Measurements from ENCODE around the gene PEX7. TPM values are rescaled to one million over a fixed set of nuclear protein-coding genes. Genes with fewer than 3 reads are reported as not detected.
A peak's percentile ranks its signal among the peaks of the same experiment; 100 is the strongest.
"Not testable (repeated sequence)": the region's sequence is repeated elsewhere in the genome, so short reads cannot be mapped to it uniquely, and the experiment has no call there.

PEX7 gene
- total RNA-seq, 1 donor from 2014 or later = 10.4 TPM

DNA sequence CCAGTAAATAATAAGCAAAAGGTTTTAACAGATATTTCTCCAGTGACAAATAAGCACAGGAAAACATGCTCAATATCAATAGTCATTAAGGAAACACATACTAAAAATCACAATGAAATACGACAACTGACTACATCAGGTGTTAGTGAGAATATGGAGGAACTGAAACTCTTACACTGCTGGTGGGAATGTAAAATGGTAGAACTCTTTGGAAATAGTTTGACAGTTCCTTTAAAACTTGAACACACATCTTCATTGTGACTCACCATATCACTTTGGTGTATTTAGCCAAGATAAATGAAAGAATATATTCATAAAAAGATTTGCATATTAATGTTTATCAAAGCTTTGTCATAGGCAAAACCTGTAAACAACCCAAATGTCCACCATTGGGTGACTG, 18.8 kb upstream of the PEX7 start:
- Histone ChIP-seq H3K4me3 (ENCODE audit: low read length in 3 of 3) (no peak overlapping the region), H3K27me3 (ENCODE audit: control insufficient read depth in 3 of 3, insufficient read depth in 3 of 3, low read length in 3 of 3) (no peaks in the 10 kb centered on the region), H3K27ac (ENCODE audit: low read depth, low read length) (no peak overlapping the region), H3K9me3 (ENCODE audit: control insufficient read depth in 3 of 3, low read length in 3 of 3) (no peaks in the 10 kb centered on the region), H3K36me3 (ENCODE audit: control insufficient read depth in 3 of 3, insufficient read depth in 3 of 3, low read length in 3 of 3) (no peaks in the 10 kb centered on the region), H3K4me1 (ENCODE audit: control insufficient read depth in 3 of 3, insufficient read depth in 3 of 3, low read length in 3 of 3) (no peaks in the 10 kb centered on the region), H3K9ac (ENCODE audit: low read depth in 1 of 3, low read length in 3 of 3) (no peak overlapping the region)

DNA sequence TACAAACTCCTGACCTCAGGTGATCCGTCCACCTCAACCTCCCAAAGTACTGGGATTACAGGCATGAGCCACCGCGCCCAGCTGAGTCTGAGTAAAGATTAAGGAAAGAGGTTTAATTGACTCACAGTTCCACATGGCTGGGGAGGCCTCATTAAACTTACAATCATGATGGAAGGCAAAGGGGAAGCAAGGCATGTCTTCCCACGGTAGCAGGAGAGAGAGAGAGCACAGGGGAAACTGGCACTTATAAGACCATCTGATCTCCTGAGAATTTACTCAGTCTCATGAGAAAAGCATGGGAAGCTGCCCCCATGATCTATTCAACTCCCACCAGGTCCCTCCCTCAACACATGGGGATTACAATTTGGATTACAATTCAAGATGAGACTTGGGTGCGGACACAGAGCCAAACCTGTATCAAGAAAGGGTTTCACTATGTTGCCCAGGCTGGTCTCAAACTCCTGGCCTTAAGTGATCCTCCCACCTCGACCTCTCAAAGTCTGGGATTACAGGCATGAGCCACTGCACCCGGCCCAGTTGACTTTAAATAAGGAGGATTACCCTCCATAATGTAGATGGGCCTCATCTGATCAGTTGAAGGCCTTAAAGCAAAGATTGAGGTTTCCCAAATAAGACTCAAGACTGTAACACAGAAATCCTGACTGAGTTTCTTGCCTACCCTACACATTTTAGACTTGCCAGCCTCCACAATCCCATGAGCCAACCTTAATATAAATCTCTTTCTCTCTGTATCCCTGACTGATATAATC, 13.1 kb upstream of the PEX7 start:
- Histone ChIP-seq H3K36me3 (ENCODE audit: control insufficient read depth in 3 of 3, insufficient read depth in 3 of 3, low read length in 3 of 3) (no peaks in the 10 kb centered on the region), H3K27ac (ENCODE audit: low read depth, low read length) (no peak overlapping the region), H3K4me1 (ENCODE audit: control insufficient read depth in 3 of 3, insufficient read depth in 3 of 3, low read length in 3 of 3) (no peaks in the 10 kb centered on the region), H3K4me3 (ENCODE audit: low read length in 3 of 3) (no peak overlapping the region), H3K9me3 (ENCODE audit: control insufficient read depth in 3 of 3, low read length in 3 of 3) (no peaks in the 10 kb centered on the region), H3K27me3 (ENCODE audit: control insufficient read depth in 3 of 3, insufficient read depth in 3 of 3, low read length in 3 of 3) (no peaks in the 10 kb centered on the region), H3K9ac (ENCODE audit: low read depth in 1 of 3, low read length in 3 of 3) (no peak overlapping the region)

DNA sequence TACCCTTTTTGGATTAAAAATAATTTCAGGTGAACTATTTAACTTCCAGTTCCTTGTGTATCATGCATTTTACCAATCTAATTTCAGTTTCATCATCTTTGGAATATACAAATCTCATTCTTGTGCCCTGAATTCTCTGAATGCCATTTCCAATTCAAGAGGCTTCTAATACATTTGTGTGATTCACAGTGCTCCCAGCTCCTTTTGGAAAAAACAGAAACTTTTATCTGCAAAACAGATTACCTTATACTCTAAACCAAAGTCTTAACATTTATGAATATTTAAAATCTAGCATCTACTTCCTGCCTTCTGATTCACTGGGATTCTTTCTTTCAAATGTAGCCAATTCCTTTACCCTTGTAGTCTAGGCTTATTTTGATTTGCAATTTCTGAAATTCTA, 11.1 kb upstream of the PEX7 start:
- Histone ChIP-seq H3K9ac (ENCODE audit: low read depth in 1 of 3, low read length in 3 of 3) (no peak overlapping the region), H3K9me3 (ENCODE audit: control insufficient read depth in 3 of 3, low read length in 3 of 3) (no peaks in the 10 kb centered on the region), H3K27ac (ENCODE audit: low read depth, low read length) (no peak overlapping the region), H3K4me1 (ENCODE audit: control insufficient read depth in 3 of 3, insufficient read depth in 3 of 3, low read length in 3 of 3) (no peaks in the 10 kb centered on the region), H3K27me3 (ENCODE audit: control insufficient read depth in 3 of 3, insufficient read depth in 3 of 3, low read length in 3 of 3) (no peaks in the 10 kb centered on the region), H3K4me3 (ENCODE audit: low read length in 3 of 3) (no peak overlapping the region), H3K36me3 (ENCODE audit: control insufficient read depth in 3 of 3, insufficient read depth in 3 of 3, low read length in 3 of 3) (no peaks in the 10 kb centered on the region)

DNA sequence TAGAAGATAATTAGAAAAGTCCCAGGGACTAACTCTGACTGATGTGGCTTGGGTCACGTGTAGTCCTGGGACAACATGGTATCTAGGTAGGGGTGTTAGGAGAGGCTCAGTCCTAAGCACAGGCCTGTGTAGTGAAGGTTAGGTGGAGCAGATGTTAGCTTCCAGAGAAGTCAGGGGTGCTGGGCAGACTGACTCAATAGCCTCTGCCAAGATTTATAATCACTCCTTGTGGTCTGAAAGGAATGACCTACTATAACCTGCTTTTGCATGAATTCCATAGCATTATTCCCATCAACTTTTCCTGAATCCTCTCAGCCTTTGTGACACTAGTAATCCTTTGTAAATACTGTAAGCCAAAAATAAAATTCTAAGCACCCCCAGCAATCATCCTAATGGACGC, 10.2 kb upstream of the PEX7 start:
- no peak overlapping the region for H3K27ac ChIP-seq (ENCODE audit: low read depth, low read length)
- H3K4me1 ChIP-seq (ENCODE audit: control insufficient read depth in 3 of 3, insufficient read depth in 3 of 3, low read length in 3 of 3) = no peaks in the 10 kb centered on the region
- no peaks in the 10 kb centered on the region for H3K9me3 ChIP-seq (ENCODE audit: control insufficient read depth in 3 of 3, low read length in 3 of 3)
- H3K27me3 ChIP-seq (ENCODE audit: control insufficient read depth in 3 of 3, insufficient read depth in 3 of 3, low read length in 3 of 3) = no peaks in the 10 kb centered on the region
- H3K36me3 ChIP-seq (ENCODE audit: control insufficient read depth in 3 of 3, insufficient read depth in 3 of 3, low read length in 3 of 3) = no peaks in the 10 kb centered on the region
- H3K4me3 ChIP-seq (ENCODE audit: low read length in 3 of 3) = no peak overlapping the region
- H3K9ac ChIP-seq (ENCODE audit: low read depth in 1 of 3, low read length in 3 of 3) = no peak overlapping the region

DNA sequence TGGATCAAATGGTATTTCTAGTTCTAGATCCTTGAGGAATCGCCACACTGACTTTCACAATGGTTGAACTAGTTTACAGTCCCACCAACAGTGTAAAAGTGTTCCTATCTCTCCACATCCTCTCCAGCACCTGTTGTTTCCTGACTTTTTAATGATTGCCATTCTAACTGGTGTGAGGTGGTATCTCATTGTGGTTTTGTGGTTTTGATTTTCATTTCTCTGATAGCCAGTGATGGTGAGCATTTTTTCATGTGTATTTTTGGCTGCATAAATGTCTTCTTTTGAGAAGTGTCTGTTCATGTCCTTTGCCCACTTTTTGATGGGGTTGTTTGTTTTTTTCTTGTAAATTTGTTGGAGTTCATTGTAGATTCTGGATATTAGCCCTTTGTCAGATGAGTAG, 6.8 kb upstream of the PEX7 start:
- not testable (repeated sequence) for H3K27me3 ChIP-seq (ENCODE audit: control insufficient read depth in 3 of 3, insufficient read depth in 3 of 3, low read length in 3 of 3); H3K36me3 ChIP-seq (ENCODE audit: control insufficient read depth in 3 of 3, insufficient read depth in 3 of 3, low read length in 3 of 3); H3K4me1 ChIP-seq (ENCODE audit: control insufficient read depth in 3 of 3, insufficient read depth in 3 of 3, low read length in 3 of 3); H3K27ac ChIP-seq (ENCODE audit: low read depth, low read length); H3K9me3 ChIP-seq (ENCODE audit: control insufficient read depth in 3 of 3, low read length in 3 of 3); H3K4me3 ChIP-seq (ENCODE audit: low read length in 3 of 3); H3K9ac ChIP-seq (ENCODE audit: low read depth in 1 of 3, low read length in 3 of 3)

DNA sequence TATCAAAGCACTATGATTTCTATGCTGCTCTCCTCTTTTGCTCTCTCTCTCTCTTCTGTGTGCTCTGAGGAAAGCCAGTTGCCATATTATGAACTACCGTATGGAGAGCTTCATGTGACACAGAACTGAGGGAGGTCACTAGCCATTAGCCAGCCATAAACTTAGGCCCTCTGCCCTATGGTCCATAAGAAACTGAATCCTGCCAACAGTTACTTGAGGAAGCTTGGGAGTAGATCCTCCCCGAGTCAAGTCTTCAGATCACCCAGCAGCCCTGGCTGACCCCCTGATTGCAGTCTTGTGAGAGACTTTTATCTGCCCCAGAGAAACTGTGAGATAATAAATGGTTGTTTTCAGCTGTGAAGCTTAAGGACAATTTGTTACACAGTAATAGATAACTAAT, 5.7 kb upstream of the PEX7 start:
- no peak overlapping the region for H3K4me3 ChIP-seq (ENCODE audit: low read length in 3 of 3)
- no peaks in the 10 kb centered on the region for H3K9me3 ChIP-seq (ENCODE audit: control insufficient read depth in 3 of 3, low read length in 3 of 3)
- no peak overlapping the region for H3K27ac ChIP-seq (ENCODE audit: low read depth, low read length)
- peaks cover 7 to 16% (median 9%) of the 10 kb centered on the region in 3 donors for H3K4me1 ChIP-seq (ENCODE audit: control insufficient read depth in 3 of 3, insufficient read depth in 3 of 3, low read length in 3 of 3)
- no peak overlapping the region for H3K9ac ChIP-seq (ENCODE audit: low read depth in 1 of 3, low read length in 3 of 3)
- H3K27me3 ChIP-seq (ENCODE audit: control insufficient read depth in 3 of 3, insufficient read depth in 3 of 3, low read length in 3 of 3) = no peaks in the 10 kb centered on the region
- H3K36me3 ChIP-seq (ENCODE audit: control insufficient read depth in 3 of 3, insufficient read depth in 3 of 3, low read length in 3 of 3) = no peaks in the 10 kb centered on the region

DNA sequence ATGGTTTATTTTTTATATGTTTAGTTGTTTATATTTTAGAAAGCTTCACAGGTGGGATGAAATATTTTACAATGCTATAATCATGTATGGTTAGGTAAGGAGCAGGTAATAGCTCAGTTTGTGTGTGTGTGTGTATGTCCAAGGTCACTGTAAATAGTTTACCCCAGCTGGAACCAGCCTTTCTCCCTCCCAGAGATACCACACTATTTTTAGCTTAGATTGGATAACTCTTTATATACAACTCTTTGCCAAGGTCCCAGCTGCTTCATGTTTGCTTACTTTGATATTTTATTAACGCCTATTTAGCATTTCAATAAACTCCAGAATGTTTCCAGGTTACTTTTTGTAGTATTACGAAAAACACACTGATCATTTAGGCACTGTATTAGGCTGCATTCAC, 1.8 kb upstream of the PEX7 start:
- peak overlapping the region; percentile 85 for H3K27ac ChIP-seq (ENCODE audit: low read depth, low read length)
- no peaks in the 10 kb centered on the region for H3K9me3 ChIP-seq (ENCODE audit: control insufficient read depth in 3 of 3, low read length in 3 of 3)
- H3K36me3 ChIP-seq (ENCODE audit: control insufficient read depth in 3 of 3, insufficient read depth in 3 of 3, low read length in 3 of 3) = no peaks in the 10 kb centered on the region
- H3K4me3 ChIP-seq (ENCODE audit: low read length in 3 of 3) = peak overlapping the region in 1 of 3 donors; percentile 12
- H3K27me3 ChIP-seq (ENCODE audit: control insufficient read depth in 3 of 3, insufficient read depth in 3 of 3, low read length in 3 of 3) = no peaks in the 10 kb centered on the region
- peaks cover 13 to 30% (median 15%) of the 10 kb centered on the region in 3 donors for H3K4me1 ChIP-seq (ENCODE audit: control insufficient read depth in 3 of 3, insufficient read depth in 3 of 3, low read length in 3 of 3)
- no peak overlapping the region for H3K9ac ChIP-seq (ENCODE audit: low read depth in 1 of 3, low read length in 3 of 3)

DNA sequence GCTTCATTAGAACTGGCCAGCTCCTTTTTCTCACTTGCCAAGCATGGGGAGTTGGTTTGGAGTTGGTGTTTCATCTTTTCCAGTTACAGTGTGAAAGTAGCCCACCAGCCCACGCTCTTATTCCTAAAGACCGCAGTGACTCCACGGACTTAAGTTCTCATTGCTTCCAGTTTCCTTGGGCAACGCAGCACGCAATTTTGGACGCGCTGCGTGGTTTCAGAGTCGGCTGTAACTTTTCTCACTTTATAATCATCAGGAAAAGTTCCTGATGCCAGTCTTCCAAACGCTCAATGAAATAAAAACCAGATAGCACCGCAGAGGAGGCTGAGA, 381 bp upstream of the PEX7 start:
- Histone ChIP-seq H3K9me3 (ENCODE audit: control insufficient read depth in 3 of 3, low read length in 3 of 3) (no peaks in the 10 kb centered on the region), H3K4me1 (ENCODE audit: control insufficient read depth in 3 of 3, insufficient read depth in 3 of 3, low read length in 3 of 3) (peaks cover 13 to 30% (median 15%) of the 10 kb centered on the region in 3 donors), H3K27ac (ENCODE audit: low read depth, low read length) (peak overlapping the region; percentile 85), H3K4me3 (ENCODE audit: low read length in 3 of 3) (peak overlapping the region; percentile 81 to 97 (median 87)), H3K9ac (ENCODE audit: low read depth in 1 of 3, low read length in 3 of 3) (peak overlapping the region; percentile 87 to 88 (median 88)), H3K36me3 (ENCODE audit: control insufficient read depth in 3 of 3, insufficient read depth in 3 of 3, low read length in 3 of 3) (peaks cover 0 to 14% (median 6%) of the 10 kb centered on the region in 3 donors), H3K27me3 (ENCODE audit: control insufficient read depth in 3 of 3, insufficient read depth in 3 of 3, low read length in 3 of 3) (no peaks in the 10 kb centered on the region)

DNA sequence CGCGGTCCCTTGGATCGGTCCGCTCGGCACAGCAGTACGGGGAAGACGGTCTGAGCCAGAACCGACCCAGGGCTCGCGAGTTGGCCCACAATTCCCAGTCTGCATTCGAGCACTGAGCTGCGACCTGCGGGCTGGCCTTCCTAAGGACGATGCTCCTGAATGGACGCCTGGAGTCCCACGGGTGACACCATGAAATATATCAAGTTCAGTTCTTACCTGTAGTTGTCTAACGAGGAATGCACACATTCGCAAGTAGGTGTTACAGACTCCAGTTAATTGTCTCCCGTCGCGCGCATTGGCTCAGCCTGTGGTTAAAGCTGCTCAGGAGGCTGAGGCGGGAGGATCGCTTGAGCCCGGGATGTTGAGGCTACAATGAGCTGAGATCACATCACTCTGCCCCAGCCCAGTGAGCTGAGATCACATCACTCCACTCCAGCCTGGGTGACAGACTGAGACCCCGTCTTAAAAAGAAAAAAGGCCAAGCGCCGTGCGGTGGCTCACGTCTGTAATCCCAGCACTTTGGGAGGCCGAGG, 802 bp downstream of the PEX7 start:
- H3K36me3 ChIP-seq (ENCODE audit: control insufficient read depth in 3 of 3, insufficient read depth in 3 of 3, low read length in 3 of 3) = peaks cover 0 to 14% (median 9%) of the 10 kb centered on the region in 3 donors
- no peaks in the 10 kb centered on the region for H3K27me3 ChIP-seq (ENCODE audit: control insufficient read depth in 3 of 3, insufficient read depth in 3 of 3, low read length in 3 of 3)
- peak overlapping the region; percentile 81 to 97 (median 87) for H3K4me3 ChIP-seq (ENCODE audit: low read length in 3 of 3)
- peak overlapping the region; percentile 85 for H3K27ac ChIP-seq (ENCODE audit: low read depth, low read length)
- H3K9ac ChIP-seq (ENCODE audit: low read depth in 1 of 3, low read length in 3 of 3) = peak overlapping the region; percentile 87 to 88 (median 88)
- H3K9me3 ChIP-seq (ENCODE audit: control insufficient read depth in 3 of 3, low read length in 3 of 3) = no peaks in the 10 kb centered on the region
- peaks cover 13 to 30% (median 15%) of the 10 kb centered on the region in 3 donors for H3K4me1 ChIP-seq (ENCODE audit: control insufficient read depth in 3 of 3, insufficient read depth in 3 of 3, low read length in 3 of 3)

DNA sequence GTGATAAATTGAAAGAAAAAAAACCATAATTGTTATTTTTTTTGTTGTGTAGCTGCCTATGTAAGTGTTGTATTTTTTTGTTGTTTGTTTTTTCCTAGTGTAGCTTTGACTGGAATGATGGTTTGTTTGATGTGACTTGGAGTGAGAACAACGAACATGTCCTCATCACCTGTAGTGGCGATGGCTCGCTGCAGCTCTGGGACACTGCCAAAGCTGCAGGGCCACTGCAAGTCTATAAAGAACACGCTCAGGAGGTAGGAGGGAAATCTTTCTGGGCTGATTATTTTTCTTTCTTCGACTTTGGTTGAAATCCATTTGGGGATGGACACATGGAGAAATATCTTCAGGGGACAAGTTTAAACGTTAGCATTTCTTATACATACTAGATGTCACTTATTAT, 3.8 kb downstream of the PEX7 start:
- Histone ChIP-seq H3K27me3 (ENCODE audit: control insufficient read depth in 3 of 3, insufficient read depth in 3 of 3, low read length in 3 of 3) (no peaks in the 10 kb centered on the region), H3K4me3 (ENCODE audit: low read length in 3 of 3) (no peak overlapping the region), H3K4me1 (ENCODE audit: control insufficient read depth in 3 of 3, insufficient read depth in 3 of 3, low read length in 3 of 3) (peaks cover 9 to 19% (median 12%) of the 10 kb centered on the region in 3 donors), H3K9me3 (ENCODE audit: control insufficient read depth in 3 of 3, low read length in 3 of 3) (no peaks in the 10 kb centered on the region), H3K27ac (ENCODE audit: low read depth, low read length) (no peak overlapping the region), H3K9ac (ENCODE audit: low read depth in 1 of 3, low read length in 3 of 3) (no peak overlapping the region), H3K36me3 (ENCODE audit: control insufficient read depth in 3 of 3, insufficient read depth in 3 of 3, low read length in 3 of 3) (peaks cover 0 to 14% (median 11%) of the 10 kb centered on the region in 3 donors)

Data from skeletal muscle tissue (tissue), 4 donors.